Uterus (tissue), 4 donors: Measurements from ENCODE around the gene KCNS3. TPM values are rescaled to one million over a fixed set of nuclear protein-coding genes. Genes with fewer than 3 reads are reported as not detected.

Experiments used
- DNase-seq, 2 donors: peaks; one replicate each; pipeline ENCODE4 v3.0.0-alpha.2; 2019 to 2020
- H3K27ac ChIP-seq, 2 donors: fragments of 200-600 bp; sonication (generic); 1 replicate in 1 of 2; 2 replicates in 1 of 2; pipeline ENCODE4 v1.5.1; 2016 to 2018
- H3K27me3 ChIP-seq, 2 donors: fragments of 200-600 bp; sonication (generic); one replicate each; pipeline ENCODE4 v1.5.1; 2018 to 2019; ENCODE audit warnings: control low read depth in 1 of 2
- H3K36me3 ChIP-seq, 2 donors: fragments of 200-600 bp; sonication (generic); one replicate each; pipeline ENCODE4 v1.5.1; 2019; ENCODE audit warnings: control low read depth in 1 of 2
- H3K4me1 ChIP-seq, 2 donors: fragments of 200-600 bp; sonication (generic); one replicate each; pipeline ENCODE4 v1.5.1; 2018 to 2019; ENCODE audit warnings: control low read depth in 1 of 2
- H3K4me3 ChIP-seq, 2 donors: fragments of 200-600 bp; sonication (generic); 1 replicate in 1 of 2; 2 replicates in 1 of 2; pipeline ENCODE4 v1.5.1; 2018 to 2019; ENCODE audit warnings: mild to moderate bottlenecking in 1 of 2
- H3K9me3 ChIP-seq, 2 donors: fragments of 200-600 bp; sonication (generic); one replicate each; pipeline ENCODE4 v1.5.1; 2019; ENCODE audit warnings: control low read depth in 1 of 2
- CTCF ChIP-seq, 4 experiments: fragments of 200-600 bp in 2 of 4; fragments of 450-650 bp in 2 of 4; sonication (generic) in 2 of 4; IDR thresholded peaks; one replicate each; pipeline ENCODE4 v1.5.1; 2016 to 2019; ENCODE audit warnings: antibody characterized with exemption in 4 of 4, mild to moderate bottlenecking in 2 of 4, moderate library complexity in 1 of 4
- POLR2A ChIP-seq, 2 donors: fragments of 450-650 bp; IDR thresholded peaks; one replicate each; pipeline ENCODE4 v1.6.1; 2016; ENCODE audit warnings: antibody characterized with exemption in 2 of 2, mild to moderate bottlenecking in 1 of 2, moderate library complexity in 1 of 2
- intact Hi-C: fragments of 100-400 bp; cut with DNase I; formaldehyde crosslinking; loops from one replicate; pipeline ENCODE4 v1.15.1; 2023; ENCODE audit warnings: low total_unique reads
- total RNA-seq, 4 donors: library from RNA; depleted of rRNA in 3 of 4; stranded (reverse); fragments of >200 nt in 3 of 4; gene quantifications; one replicate each; pipeline versions ENCODE4 v1.1.0 to v1.2.4, GENCODE V29; 2014 to 2023
- donor health status: DM: yes; HTN: yes; CAD: no.

Gene KCNS3
- total RNA-seq, 4 donors from 2014 or later: 4.8 to 67.6 (median 11.6) TPM

- TF ChIP-seq CTCF (IDR thresholded peaks at IDR 0.05) (no peak), POLR2A (IDR thresholded peaks at IDR 0.05) (no peak)
- H3K4me3 ChIP-seq: no peak overlapping the region
- no peaks in the 10 kb centered on the region for H3K4me1 ChIP-seq
- no peaks in the 10 kb centered on the region for H3K9me3 ChIP-seq
- no peaks in the 10 kb centered on the region for H3K36me3 ChIP-seq
- no peak overlapping the region for H3K27ac ChIP-seq
- DNase-seq: no peak
- no peaks in the 10 kb centered on the region for H3K27me3 ChIP-seq
- intact Hi-C loops: no loop called here
Measured at GRCh38 chr2:17935242-17935885, 56.9 kb downstream of the KCNS3 start.

GRCh38 chr2:17936599-17936998 lies 58.1 kb downstream of the KCNS3 start:
- no peak for DNase-seq
- Histone ChIP-seq H3K4me3 (no peak overlapping the region), H3K27ac (no peak overlapping the region), H3K9me3 (no peaks in the 10 kb centered on the region), H3K36me3 (no peaks in the 10 kb centered on the region), H3K27me3 (no peaks in the 10 kb centered on the region), H3K4me1 (no peaks in the 10 kb centered on the region)
- intact Hi-C loops: no loop called here
- no peak for TF ChIP-seq POLR2A (IDR thresholded peaks at IDR 0.05)

- intact Hi-C loops: no loop called here
- DNase-seq: no peak
- Histone ChIP-seq H3K4me1 (no peaks in the 10 kb centered on the region), H3K9me3 (no peaks in the 10 kb centered on the region), H3K27ac (no peak overlapping the region), H3K27me3 (no peaks in the 10 kb centered on the region), H3K4me3 (no peak overlapping the region), H3K36me3 (no peaks in the 10 kb centered on the region)
- TF ChIP-seq CTCF (IDR thresholded peaks at IDR 0.05) (no peak), POLR2A (IDR thresholded peaks at IDR 0.05) (no peak)
Measured at GRCh38 chr2:17940091-17940630, 61.7 kb downstream of the KCNS3 start.

GRCh38 chr2:17943444-17943843 lies 65.0 kb downstream of the KCNS3 start:
- H3K27me3 ChIP-seq: no peaks in the 10 kb centered on the region
- H3K36me3 ChIP-seq: no peaks in the 10 kb centered on the region
- DNase-seq: no peak
- TF ChIP-seq CTCF (IDR thresholded peaks at IDR 0.05) (no peak), POLR2A (IDR thresholded peaks at IDR 0.05) (no peak)
- H3K4me1 ChIP-seq: no peaks in the 10 kb centered on the region
- H3K4me3 ChIP-seq: no peak overlapping the region
- no peak overlapping the region for H3K27ac ChIP-seq
- no peaks in the 10 kb centered on the region for H3K9me3 ChIP-seq
- intact Hi-C loops: no loop called here

- no peak overlapping the region for H3K4me3 ChIP-seq
- no peaks in the 10 kb centered on the region for H3K4me1 ChIP-seq
- no peaks in the 10 kb centered on the region for H3K9me3 ChIP-seq
- no peak for DNase-seq
- H3K36me3 ChIP-seq: no peaks in the 10 kb centered on the region
- no peak for TF ChIP-seq POLR2A (IDR thresholded peaks at IDR 0.05)
- H3K27me3 ChIP-seq: no peaks in the 10 kb centered on the region
- intact Hi-C loops: no loop called here
- H3K27ac ChIP-seq: no peak overlapping the region
Measured at GRCh38 chr2:17947113-17947512, 68.6 kb downstream of the KCNS3 start.

DNA sequence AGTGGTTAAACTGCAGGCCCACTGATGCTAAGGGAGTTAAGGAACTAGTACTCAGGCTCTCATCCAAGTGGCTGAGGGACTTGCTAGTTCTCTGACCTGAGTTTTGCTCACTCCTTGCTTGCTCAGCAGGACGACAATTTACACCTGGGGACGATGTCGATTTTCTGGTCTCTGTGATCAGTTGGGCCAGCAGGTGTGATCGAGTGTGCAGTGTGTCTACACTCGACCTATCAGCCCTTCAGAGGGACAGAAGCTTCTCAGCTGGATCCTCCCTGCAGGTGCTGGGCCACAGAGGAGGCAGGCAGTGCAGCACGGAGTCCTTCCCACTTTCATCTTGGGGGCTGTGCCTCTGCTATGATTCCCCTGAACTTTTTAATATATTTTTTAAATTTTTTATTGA lies 71.5 kb downstream of the KCNS3 start:
- Histone ChIP-seq H3K4me3 (no peak overlapping the region), H3K4me1 (no peaks in the 10 kb centered on the region), H3K9me3 (no peaks in the 10 kb centered on the region), H3K27ac (no peak overlapping the region), H3K27me3 (no peaks in the 10 kb centered on the region), H3K36me3 (no peaks in the 10 kb centered on the region)
- intact Hi-C loops: no loop called here
- TF ChIP-seq POLR2A (IDR thresholded peaks at IDR 0.05): no peak
- no peak for TF ChIP-seq CTCF (IDR thresholded peaks at IDR 0.05)
- DNase-seq: no peak
